Prostate gland (tissue), 2 donors: ENCODE results near the gene UBE2E2.

Experiments
- POLR2AphosphoS5 ChIP-seq: sonication (generic); formaldehyde crosslinking; IDR thresholded peaks from one replicate; pipeline ENCODE4 v1.6.1; 2017; ENCODE audit warnings: antibody characterized with exemption
- TF ChIP-seq, protein P1 (sequence below), 4 experiments: fragments of 200-600 bp in 2 of 4; fragments of 450-650 bp in 2 of 4; sonication (generic) in 2 of 4; IDR thresholded peaks; 1 replicate in 3 of 4; 2 replicates in 1 of 4; pipeline ENCODE4 v1.5.1; 2016 to 2019; ENCODE audit warnings: antibody characterized with exemption in 4 of 4, mild to moderate bottlenecking in 2 of 4, moderate library complexity in 2 of 4

DNA sequence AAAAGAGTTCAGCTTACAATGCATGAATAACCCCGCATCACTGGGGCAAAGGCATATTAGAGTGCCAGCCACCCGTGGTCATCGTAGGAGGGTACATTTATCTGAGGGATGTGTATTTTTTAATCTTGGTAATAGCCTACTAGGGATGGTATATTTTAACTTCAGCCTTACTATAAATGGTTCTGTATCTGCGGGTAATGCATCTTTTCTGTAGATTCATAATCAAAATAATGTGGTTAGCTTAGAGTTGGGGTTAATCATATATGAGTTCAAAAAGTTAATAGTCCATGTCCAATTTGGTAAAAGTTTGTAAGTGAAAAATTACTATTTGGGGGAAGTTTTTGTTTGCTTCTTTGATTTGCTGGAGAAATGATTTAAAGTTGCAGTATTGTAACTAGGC is 339.0 kb downstream of the UBE2E2 start:
- TF ChIP-seq, protein P1, sequence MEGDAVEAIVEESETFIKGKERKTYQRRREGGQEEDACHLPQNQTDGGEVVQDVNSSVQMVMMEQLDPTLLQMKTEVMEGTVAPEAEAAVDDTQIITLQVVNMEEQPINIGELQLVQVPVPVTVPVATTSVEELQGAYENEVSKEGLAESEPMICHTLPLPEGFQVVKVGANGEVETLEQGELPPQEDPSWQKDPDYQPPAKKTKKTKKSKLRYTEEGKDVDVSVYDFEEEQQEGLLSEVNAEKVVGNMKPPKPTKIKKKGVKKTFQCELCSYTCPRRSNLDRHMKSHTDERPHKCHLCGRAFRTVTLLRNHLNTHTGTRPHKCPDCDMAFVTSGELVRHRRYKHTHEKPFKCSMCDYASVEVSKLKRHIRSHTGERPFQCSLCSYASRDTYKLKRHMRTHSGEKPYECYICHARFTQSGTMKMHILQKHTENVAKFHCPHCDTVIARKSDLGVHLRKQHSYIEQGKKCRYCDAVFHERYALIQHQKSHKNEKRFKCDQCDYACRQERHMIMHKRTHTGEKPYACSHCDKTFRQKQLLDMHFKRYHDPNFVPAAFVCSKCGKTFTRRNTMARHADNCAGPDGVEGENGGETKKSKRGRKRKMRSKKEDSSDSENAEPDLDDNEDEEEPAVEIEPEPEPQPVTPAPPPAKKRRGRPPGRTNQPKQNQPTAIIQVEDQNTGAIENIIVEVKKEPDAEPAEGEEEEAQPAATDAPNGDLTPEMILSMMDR (IDR thresholded peaks at IDR 0.05) = no peak
- TF ChIP-seq POLR2AphosphoS5 = no peak
